Neural cell (in vitro differentiated cells): ENCODE data around the gene LIN7B. TPM values are rescaled to one million over a fixed set of nuclear protein-coding genes. Genes with fewer than 3 reads are reported as not detected.

Source experiments
- H2AFZ ChIP-seq: fragments of 200-600, 300-800 bp; sonication (generic), shearing (Covaris generic); 2 replicates; pipeline ENCODE4 v1.6.0; 2014; ENCODE audit warnings: low read depth, mild to moderate bottlenecking, antibody characterized with exemption, low read length, moderate library complexity
- H3F3A ChIP-seq: fragments of 200-600 bp; shearing (Covaris generic); 2 replicates; pipeline ENCODE4 v1.6.1; 2016; ENCODE audit warnings: mild to moderate bottlenecking, moderate library complexity, mixed read lengths, antibody characterized with exemption, low read length; ENCODE audit not compliant: insufficient read depth, poor library complexity, severe bottlenecking
- H3K27ac ChIP-seq: fragments of 200-600, 300-800 bp; sonication (generic), shearing (Covaris generic); 2 replicates; pipeline ENCODE4 v1.5.1; 2014; ENCODE audit warnings: mild to moderate bottlenecking, low read length, moderate library complexity
- H3K27me3 ChIP-seq: fragments of 300-800, 200-600 bp; sonication (generic), shearing (Covaris generic); 2 replicates; pipeline ENCODE4 v1.6.0; 2014; ENCODE audit warnings: mild to moderate bottlenecking, low read depth, low read length, moderate library complexity; ENCODE audit not compliant: insufficient read depth
- H3K36me3 ChIP-seq: fragments of 300-800, 200-600 bp; sonication (generic), shearing (Covaris generic); 2 replicates; pipeline ENCODE4 v1.5.1; 2014; ENCODE audit warnings: mild to moderate bottlenecking, antibody characterized with exemption, low read length, moderate library complexity; ENCODE audit not compliant: insufficient read depth
- H3K4me2 ChIP-seq: fragments of 300-800, 200-600 bp; sonication (generic), shearing (Covaris generic); 2 replicates; pipeline ENCODE4 v1.6.0; 2014; ENCODE audit warnings: mild to moderate bottlenecking, low read length
- H3K4me3 ChIP-seq: fragments of 300-800, 200-600 bp; sonication (generic), shearing (Covaris generic); 2 replicates; pipeline ENCODE4 v1.5.1; 2014; ENCODE audit warnings: mild to moderate bottlenecking, low read length, moderate library complexity
- H3K79me2 ChIP-seq: fragments of 200-600 bp; shearing (Covaris generic); replicated peaks from 2 replicates; pipeline ENCODE4 v1.6.0; 2014; ENCODE audit warnings: mild to moderate bottlenecking, low read length, moderate library complexity; ENCODE audit not compliant: insufficient read depth
- H3K9ac ChIP-seq: fragments of 300-800, 200-600 bp; sonication (generic), shearing (Covaris generic); 2 replicates; pipeline ENCODE4 v1.6.1; 2016; ENCODE audit warnings: mild to moderate bottlenecking, low read length, mixed read lengths
- H3K9me2 ChIP-seq: fragments of 200-600 bp; shearing (Covaris generic); 2 replicates; pipeline ENCODE4 v1.6.1; 2016; ENCODE audit warnings: mild to moderate bottlenecking, low read length, mixed read lengths; ENCODE audit not compliant: insufficient read depth
- H3K9me3 ChIP-seq: fragments of 200-600, 300-800 bp; sonication (generic), shearing (Covaris generic); 2 replicates; pipeline ENCODE4 v1.6.1; 2016; ENCODE audit warnings: mild to moderate bottlenecking, mixed run types, low read length, moderate library complexity, mixed read lengths
- H4K20me1 ChIP-seq: fragments of 200-600 bp; shearing (Covaris generic); 2 replicates; pipeline ENCODE4 v1.6.1; 2016; ENCODE audit warnings: mild to moderate bottlenecking, mixed run types; ENCODE audit not compliant: insufficient read depth
- EP300 ChIP-seq: fragments of 450-650 bp; conservative IDR thresholded peaks from 2 replicates; pipeline ENCODE4 v1.6.1; 2014; ENCODE audit warnings: antibody characterized with exemption, mild to moderate bottlenecking, moderate library complexity; ENCODE audit not compliant: poor library complexity, severe bottlenecking
- EZH2 ChIP-seq: fragments of 200-600, 300-800 bp; shearing (Covaris generic), sonication (generic); IDR thresholded peaks from 2 replicates; pipeline ENCODE4 v1.6.1; 2014; ENCODE audit warnings: antibody characterized with exemption, low read length, borderline replicate concordance, mild to moderate bottlenecking; ENCODE audit not compliant: insufficient read depth, poor library complexity, severe bottlenecking
- MXI1 ChIP-seq: fragments of 450-650 bp; conservative IDR thresholded peaks from 2 replicates; pipeline ENCODE4 v1.6.1; 2014; ENCODE audit warnings: antibody characterized with exemption, mild to moderate bottlenecking; ENCODE audit not compliant: poor library complexity, severe bottlenecking
- POLR2AphosphoS5 ChIP-seq: IDR thresholded peaks from 2 replicates; pipeline ENCODE4 v1.6.1; 2012
- RAD21 ChIP-seq: fragments of 450-650 bp; conservative IDR thresholded peaks from 2 replicates; pipeline ENCODE4 v1.6.1; 2014; ENCODE audit warnings: antibody characterized with exemption, mild to moderate bottlenecking, moderate library complexity
- SMC3 ChIP-seq: fragments of 450-650 bp; conservative IDR thresholded peaks from 2 replicates; pipeline ENCODE4 v1.6.1; 2014; ENCODE audit warnings: antibody characterized with exemption, mild to moderate bottlenecking, moderate library complexity; ENCODE audit not compliant: poor library complexity
- TAF1 ChIP-seq: IDR thresholded peaks from 2 replicates; pipeline ENCODE4 v1.6.1; 2012; ENCODE audit warnings: low read depth
- polyA plus RNA-seq: library from polyadenylated mRNA; depleted of rRNA; stranded (reverse); fragments of >200 nt; gene quantifications from 2 replicates; pipeline ENCODE4 v1.2.3, GENCODE V29; 2014
- TF ChIP-seq, protein P1 (sequence below): fragments of 450-650 bp; IDR thresholded peaks from 2 replicates; pipeline ENCODE4 v1.5.1; 2014; ENCODE audit warnings: antibody characterized with exemption, mild to moderate bottlenecking, moderate library complexity; ENCODE audit not compliant: poor library complexity, severe bottlenecking
- TF ChIP-seq, protein P2 (sequence below): IDR thresholded peaks from 2 replicates; pipeline ENCODE4 v1.6.1; 2012; ENCODE audit warnings: borderline replicate concordance

The LIN7B gene
- polyA plus RNA-seq, 1 donor from 2014 or later, result 88.7 TPM

DNA sequence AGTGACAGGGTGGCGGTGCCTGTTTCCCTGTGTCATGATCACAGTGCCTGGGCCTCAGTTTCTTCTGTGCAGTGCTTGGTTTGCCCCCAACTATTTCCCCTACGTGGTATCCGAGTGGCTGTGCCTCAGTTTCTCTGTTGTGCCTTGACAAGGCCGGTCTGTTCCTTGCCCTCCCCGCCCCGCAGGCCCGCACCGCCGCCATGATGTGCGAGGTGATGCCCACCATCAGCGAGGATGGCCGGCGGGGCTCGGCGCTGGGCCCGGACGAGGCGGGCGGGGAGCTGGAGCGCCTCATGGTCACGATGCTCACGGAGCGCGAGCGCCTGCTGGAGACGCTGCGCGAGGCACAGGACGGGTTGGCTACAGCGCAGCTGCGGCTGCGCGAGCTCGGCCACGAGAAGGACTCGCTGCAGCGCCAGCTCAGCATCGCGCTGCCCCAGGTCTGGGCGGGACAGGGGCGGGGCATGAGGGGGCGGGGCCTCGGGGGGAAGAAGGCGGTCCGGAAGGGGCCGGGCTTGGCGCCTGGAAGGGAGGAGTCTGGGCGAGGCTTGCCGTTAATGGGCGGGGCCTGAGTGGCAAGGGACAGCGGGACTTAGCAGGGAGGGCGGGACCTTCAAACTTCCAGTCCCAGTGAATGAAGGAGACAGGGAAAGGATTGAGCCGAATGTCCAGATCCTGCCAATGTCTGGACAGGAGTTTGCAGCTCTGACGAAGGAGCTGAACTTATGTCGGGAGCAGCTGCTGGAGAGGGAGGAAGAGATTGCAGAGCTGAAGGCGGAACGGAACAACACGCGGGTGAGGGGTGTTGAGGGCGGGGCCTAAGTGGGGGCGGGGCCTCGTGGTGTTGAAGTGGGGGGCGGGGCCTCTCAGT is 13.7 kb downstream of the LIN7B start:
- TF ChIP-seq MXI1, result peak; percentile 25
- TF ChIP-seq EP300, result peak; percentile 23
- TF ChIP-seq SMC3, result peak; percentile 30
- no peak for TF ChIP-seq RAD21
- TF ChIP-seq, protein P1, sequence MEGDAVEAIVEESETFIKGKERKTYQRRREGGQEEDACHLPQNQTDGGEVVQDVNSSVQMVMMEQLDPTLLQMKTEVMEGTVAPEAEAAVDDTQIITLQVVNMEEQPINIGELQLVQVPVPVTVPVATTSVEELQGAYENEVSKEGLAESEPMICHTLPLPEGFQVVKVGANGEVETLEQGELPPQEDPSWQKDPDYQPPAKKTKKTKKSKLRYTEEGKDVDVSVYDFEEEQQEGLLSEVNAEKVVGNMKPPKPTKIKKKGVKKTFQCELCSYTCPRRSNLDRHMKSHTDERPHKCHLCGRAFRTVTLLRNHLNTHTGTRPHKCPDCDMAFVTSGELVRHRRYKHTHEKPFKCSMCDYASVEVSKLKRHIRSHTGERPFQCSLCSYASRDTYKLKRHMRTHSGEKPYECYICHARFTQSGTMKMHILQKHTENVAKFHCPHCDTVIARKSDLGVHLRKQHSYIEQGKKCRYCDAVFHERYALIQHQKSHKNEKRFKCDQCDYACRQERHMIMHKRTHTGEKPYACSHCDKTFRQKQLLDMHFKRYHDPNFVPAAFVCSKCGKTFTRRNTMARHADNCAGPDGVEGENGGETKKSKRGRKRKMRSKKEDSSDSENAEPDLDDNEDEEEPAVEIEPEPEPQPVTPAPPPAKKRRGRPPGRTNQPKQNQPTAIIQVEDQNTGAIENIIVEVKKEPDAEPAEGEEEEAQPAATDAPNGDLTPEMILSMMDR, result peak; percentile 46
- peak overlapping the region; percentile 50 for H3K9ac ChIP-seq
- H3K27ac ChIP-seq, result peak overlapping the region; percentile 42

DNA sequence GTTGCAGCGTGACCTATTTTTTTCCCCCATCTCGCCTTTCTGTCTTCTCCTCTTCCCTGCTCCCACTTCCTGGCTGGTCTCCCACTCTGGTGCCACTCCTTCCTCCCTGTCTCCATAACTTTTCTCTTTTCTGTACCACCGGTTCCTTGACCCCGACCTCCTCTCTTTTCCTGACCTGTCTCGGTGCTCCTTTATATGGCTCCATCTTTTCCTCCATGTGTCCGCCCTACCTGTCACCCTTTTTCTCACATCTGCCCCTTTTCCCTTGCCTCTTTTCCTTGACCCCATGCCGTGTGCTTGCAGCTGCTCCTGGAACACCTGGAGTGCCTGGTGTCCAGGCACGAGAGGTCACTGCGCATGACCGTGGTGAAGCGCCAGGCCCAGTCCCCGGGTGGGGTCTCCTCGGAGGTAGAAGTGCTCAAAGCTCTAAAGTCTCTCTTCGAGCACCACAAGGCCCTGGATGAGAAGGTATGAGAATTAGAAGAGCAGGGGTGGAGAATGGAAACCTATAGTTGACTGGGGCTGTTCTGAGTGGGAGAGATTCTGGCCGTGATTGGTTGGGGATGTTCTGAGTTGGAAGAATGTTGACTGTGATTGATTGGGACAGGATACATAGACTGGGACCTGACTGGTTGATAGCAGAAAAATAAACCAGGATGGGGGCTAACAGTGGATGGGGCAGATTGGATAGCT is 14.5 kb downstream of the LIN7B start:
- Histone ChIP-seq H3K4me2 (no peak overlapping the region), H3K36me3 (peaks cover under 1% of the 10 kb centered on the region), H4K20me1 (no peaks in the 10 kb centered on the region), H3F3A (no peaks in the 10 kb centered on the region), H3K9me3 (no peaks in the 10 kb centered on the region), H3K9me2 (no peaks in the 10 kb centered on the region), H3K27ac (no peak overlapping the region), H2AFZ (no peak overlapping the region), H3K4me3 (peak overlapping the region; percentile 62), H3K27me3 (no peaks in the 10 kb centered on the region), H3K9ac (no peak overlapping the region), H3K79me2 (no peaks in the 10 kb centered on the region)
- no peak for TF ChIP-seq POLR2AphosphoS5
- TF ChIP-seq, protein P1, result no peak
- no peak for TF ChIP-seq MXI1
- no peak for TF ChIP-seq TAF1
- no peak for TF ChIP-seq SMC3
- no peak for TF ChIP-seq RAD21
- TF ChIP-seq EZH2, result no peak
- TF ChIP-seq EP300, result no peak
- TF ChIP-seq, protein P2, sequence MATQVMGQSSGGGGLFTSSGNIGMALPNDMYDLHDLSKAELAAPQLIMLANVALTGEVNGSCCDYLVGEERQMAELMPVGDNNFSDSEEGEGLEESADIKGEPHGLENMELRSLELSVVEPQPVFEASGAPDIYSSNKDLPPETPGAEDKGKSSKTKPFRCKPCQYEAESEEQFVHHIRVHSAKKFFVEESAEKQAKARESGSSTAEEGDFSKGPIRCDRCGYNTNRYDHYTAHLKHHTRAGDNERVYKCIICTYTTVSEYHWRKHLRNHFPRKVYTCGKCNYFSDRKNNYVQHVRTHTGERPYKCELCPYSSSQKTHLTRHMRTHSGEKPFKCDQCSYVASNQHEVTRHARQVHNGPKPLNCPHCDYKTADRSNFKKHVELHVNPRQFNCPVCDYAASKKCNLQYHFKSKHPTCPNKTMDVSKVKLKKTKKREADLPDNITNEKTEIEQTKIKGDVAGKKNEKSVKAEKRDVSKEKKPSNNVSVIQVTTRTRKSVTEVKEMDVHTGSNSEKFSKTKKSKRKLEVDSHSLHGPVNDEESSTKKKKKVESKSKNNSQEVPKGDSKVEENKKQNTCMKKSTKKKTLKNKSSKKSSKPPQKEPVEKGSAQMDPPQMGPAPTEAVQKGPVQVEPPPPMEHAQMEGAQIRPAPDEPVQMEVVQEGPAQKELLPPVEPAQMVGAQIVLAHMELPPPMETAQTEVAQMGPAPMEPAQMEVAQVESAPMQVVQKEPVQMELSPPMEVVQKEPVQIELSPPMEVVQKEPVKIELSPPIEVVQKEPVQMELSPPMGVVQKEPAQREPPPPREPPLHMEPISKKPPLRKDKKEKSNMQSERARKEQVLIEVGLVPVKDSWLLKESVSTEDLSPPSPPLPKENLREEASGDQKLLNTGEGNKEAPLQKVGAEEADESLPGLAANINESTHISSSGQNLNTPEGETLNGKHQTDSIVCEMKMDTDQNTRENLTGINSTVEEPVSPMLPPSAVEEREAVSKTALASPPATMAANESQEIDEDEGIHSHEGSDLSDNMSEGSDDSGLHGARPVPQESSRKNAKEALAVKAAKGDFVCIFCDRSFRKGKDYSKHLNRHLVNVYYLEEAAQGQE, result no peak

More for the DNA sequence above, 13.7 kb downstream of the LIN7B start:
- Histone ChIP-seq H3K9me3 (no peaks in the 10 kb centered on the region), H3K27me3 (no peaks in the 10 kb centered on the region), H3K36me3 (no peaks in the 10 kb centered on the region), H3K9me2 (no peaks in the 10 kb centered on the region), H3K79me2 (no peaks in the 10 kb centered on the region), H4K20me1 (no peaks in the 10 kb centered on the region), H3K4me3 (peak overlapping the region; percentile 62), H2AFZ (no peak overlapping the region), H3K4me2 (peak overlapping the region; percentile 45), H3F3A (no peaks in the 10 kb centered on the region)
